Endothelial cell of umbilical vein (primary cell): ENCODE measurements around the gene SLC46A2. TPM values are rescaled to one million over a fixed set of nuclear protein-coding genes. Genes with fewer than 3 reads are reported as not detected.

ENCODE experiments used
- BruUV-seq: library from RNA; stranded (reverse); fragments of 400-500 nt; replicated peaks from 2 replicates; lab custom pipeline; 2021; lab: Mats Ljungman, UMichigan
- CTCF ChIA-PET: fragments of 300-600, 350-600 bp; sonication (Branson Sonifier 250); formaldehyde crosslinking; loops from one replicate; lab custom pipeline; 2021; ENCODE audit warnings: antibody characterized with exemption, inconsistent platforms; lab: Charles Lee
- POLR2A ChIA-PET: fragments of 300-600, 350-600 bp; sonication (Branson Sonifier 250); formaldehyde crosslinking; loops from one replicate; lab custom pipeline; 2021; ENCODE audit warnings: antibody characterized with exemption, inconsistent platforms; lab: Charles Lee
- DNase-seq: peaks from one replicate; pipeline ENCODE4 v3.0.0-alpha.2; 2011; ENCODE audit warnings: low read depth, low spot score
- FAIRE-seq: peaks from 2 replicates; lab custom pipeline; 2011; peaks lifted over from hg19 to GRCh38; lab: Jason Lieb, UNC
- H2AFZ ChIP-seq: 2 replicates; pipeline ENCODE4 v1.6.0; 2012; ENCODE audit warnings: low read depth, low read length, control low read depth, inconsistent platforms
- H3K27ac ChIP-seq: 2 replicates; pipeline ENCODE4 v1.5.1; 2011; ENCODE audit warnings: low read depth, mild to moderate bottlenecking, control low read depth, low read length, moderate library complexity; ENCODE audit not compliant: insufficient read depth
- H3K27me3 ChIP-seq, 2 experiments: 2 replicates each; pipeline versions ENCODE4 v1.6.0 to v1.6.1; 2011; ENCODE audit warnings: low read length in 2 of 2, mixed read lengths in 1 of 2; ENCODE audit not compliant: control insufficient read depth in 2 of 2, insufficient read depth in 2 of 2
- H3K36me3 ChIP-seq, 2 experiments: 2 replicates in 1 of 2; 3 replicates in 1 of 2; pipeline ENCODE4 v1.5.1; 2011; ENCODE audit warnings: low read length in 2 of 2, mild to moderate bottlenecking in 1 of 2, moderate library complexity in 1 of 2; ENCODE audit not compliant: control insufficient read depth in 2 of 2, insufficient read depth in 2 of 2; ENCODE audit errors: extremely low read depth in 1 of 2
- H3K4me1 ChIP-seq: 3 replicates; pipeline ENCODE4 v1.5.1; 2011; ENCODE audit warnings: mild to moderate bottlenecking, low read length; ENCODE audit not compliant: control insufficient read depth, insufficient read depth; ENCODE audit errors: extremely low read depth
- H3K4me2 ChIP-seq: 2 replicates; pipeline ENCODE4 v1.6.1; 2011; ENCODE audit warnings: low read length, control low read depth, mixed read lengths; ENCODE audit not compliant: insufficient read depth
- H3K4me3 ChIP-seq, 3 experiments: fragments of 200-600 bp in 1 of 3; sonication (generic), shearing (Covaris generic) in 1 of 3; replicated peaks in 1 of 3; 2 replicates each; pipeline ENCODE4 v1.5.1; 2011 to 2016; ENCODE audit warnings: control low read depth in 3 of 3, low read length in 3 of 3, mild to moderate bottlenecking in 2 of 3, inconsistent platforms in 1 of 3, low read depth in 1 of 3, moderate library complexity in 1 of 3; ENCODE audit not compliant: insufficient read depth in 1 of 3
- H3K79me2 ChIP-seq: 2 replicates; pipeline ENCODE4 v1.6.0; 2012; ENCODE audit warnings: low read length, inconsistent platforms; ENCODE audit not compliant: control insufficient read depth, insufficient read depth
- H3K9ac ChIP-seq: replicated peaks from 2 replicates; pipeline ENCODE3; 2011; ENCODE audit warnings: low read length, control low read depth; ENCODE audit not compliant: insufficient read depth; ENCODE audit errors: extremely low read depth
- H3K9me1 ChIP-seq: replicated peaks from 3 replicates; pipeline ENCODE4 v1.6.0; 2011; ENCODE audit warnings: mild to moderate bottlenecking, low read length; ENCODE audit not compliant: control insufficient read depth, insufficient read depth; ENCODE audit errors: extremely low read depth
- H3K9me3 ChIP-seq: replicated peaks from 2 replicates; pipeline ENCODE4 v1.5.1; 2012; ENCODE audit warnings: low read length, inconsistent platforms; ENCODE audit not compliant: control insufficient read depth, insufficient read depth
- H4K20me1 ChIP-seq: replicated peaks from 2 replicates; pipeline ENCODE3; 2011; ENCODE audit warnings: mild to moderate bottlenecking, low read length; ENCODE audit not compliant: control insufficient read depth, insufficient read depth; ENCODE audit errors: extremely low read depth
- EZH2 ChIP-seq: IDR thresholded peaks from 2 replicates; pipeline ENCODE4 v1.6.1; 2012; ENCODE audit warnings: borderline replicate concordance, low read depth, mild to moderate bottlenecking, moderate library complexity, low read length, inconsistent platforms; ENCODE audit not compliant: severe bottlenecking
- FOS ChIP-seq: IDR thresholded peaks from 2 replicates; pipeline ENCODE4 v1.6.1; 2011; ENCODE audit warnings: mild to moderate bottlenecking, low read length, moderate library complexity, borderline replicate concordance; ENCODE audit not compliant: insufficient read depth
- GATA2 ChIP-seq: IDR thresholded peaks from 2 replicates; pipeline ENCODE4 v1.7.0; 2011; ENCODE audit warnings: low read depth, mild to moderate bottlenecking, moderate library complexity, mixed read lengths, low read length; ENCODE audit not compliant: insufficient read length, insufficient read depth
- JUN ChIP-seq: IDR thresholded peaks from 2 replicates; pipeline ENCODE4 v1.6.1; 2011; ENCODE audit warnings: borderline replicate concordance, low read depth; ENCODE audit not compliant: insufficient read length, insufficient read depth
- MYC ChIP-seq: IDR thresholded peaks from one replicate; pipeline ENCODE4 v1.6.1; 2011; ENCODE audit warnings: mild to moderate bottlenecking, low read depth, low read length
- POLR2A ChIP-seq: IDR thresholded peaks from 2 replicates; pipeline ENCODE4 v1.6.1; 2012; ENCODE audit warnings: low read depth, mild to moderate bottlenecking, control low read depth, low read length
- POLR2AphosphoS5 ChIP-seq: IDR thresholded peaks from 2 replicates; pipeline ENCODE4 v1.6.1; 2012; ENCODE audit warnings: low read depth, mild to moderate bottlenecking, control low read depth, low read length, moderate library complexity; ENCODE audit not compliant: insufficient read depth
- dilution Hi-C: fragments of 300-500 bp; cut with MboI; formaldehyde crosslinking; loops from one replicate; pipeline ENCODE4 v1.15.0; 2019; ENCODE audit warnings: low sequenced_read_pairs; ENCODE audit not compliant: extremely low pct_ligation_motif_present
- intact Hi-C: fragments of 100-400 bp; cut with micrococcal nuclease; formaldehyde crosslinking; loops from one replicate; pipeline ENCODE4 v1.10.0; 2022
- polyA plus RNA-seq, 4 experiments: library from polyadenylated mRNA; depleted of rRNA in 3 of 4; stranded (reverse) in 3 of 4; unstranded in 1 of 4; fragments of >200 nt; gene quantifications; 2 replicates each; pipeline versions ENCODE4 v1.2.1 to v1.2.3, GENCODE V29; 2011 to 2012; ENCODE audit warnings: missing spikeins in 1 of 4
- total RNA-seq: library from RNA; stranded (reverse); gene quantifications from 2 replicates; pipeline ENCODE4 v1.2.3, GENCODE V29; 2021
- TF ChIP-seq, protein P1 (sequence below): IDR thresholded peaks from 2 replicates; pipeline ENCODE4 v1.6.1; 2011; ENCODE audit not compliant: insufficient read depth, insufficient read length
- TF ChIP-seq, protein P2 (sequence below), 2 donors: IDR thresholded peaks; 1 replicate in 1 of 2; 2 replicates in 1 of 2; pipeline ENCODE4 v1.5.1; 2011; ENCODE audit warnings: low read length in 2 of 2, mild to moderate bottlenecking in 2 of 2, moderate library complexity in 2 of 2, control low read depth in 1 of 2, inconsistent platforms in 1 of 2, low read depth in 1 of 2; ENCODE audit not compliant: insufficient read depth in 1 of 2; ENCODE audit errors: extremely low read depth in 1 of 2

The SLC46A2 gene
- total and polyA plus RNA-seq, 2 donors (not counting 3 experiments of a cell fraction or from before 2014, with no cell fraction given): not detected

- Histone ChIP-seq H3K4me3 (no peak overlapping the region), H3K79me2 (no peaks in the 10 kb centered on the region), H3K4me2 (no peak overlapping the region), H3K27me3 (no peaks in the 10 kb centered on the region), H3K36me3 (no peaks in the 10 kb centered on the region), H3K9me1 (no peaks in the 10 kb centered on the region), H3K27ac (no peak overlapping the region), H3K9ac (no peak overlapping the region), H3K4me1 (no peaks in the 10 kb centered on the region), H4K20me1 (no peaks in the 10 kb centered on the region), H2AFZ (no peak overlapping the region), H3K9me3 (no peaks in the 10 kb centered on the region)
- ChIA-PET CTCF (interaction anchor here (1.2 to 3.6 kb wide), 3 partner anchors 14 to 44 kb away, joined by 3 to 22 read pairs (median 6); no protein-coding TSS in a partner anchor), POLR2A (no interaction called here)
- dilution Hi-C loops (no loop called here), intact Hi-C loops (no loop called here)
- BruUV-seq: no TSS peak
- TF ChIP-seq, protein P1, sequence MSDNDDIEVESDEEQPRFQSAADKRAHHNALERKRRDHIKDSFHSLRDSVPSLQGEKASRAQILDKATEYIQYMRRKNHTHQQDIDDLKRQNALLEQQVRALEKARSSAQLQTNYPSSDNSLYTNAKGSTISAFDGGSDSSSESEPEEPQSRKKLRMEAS: no peak
- TF ChIP-seq, protein P2, sequence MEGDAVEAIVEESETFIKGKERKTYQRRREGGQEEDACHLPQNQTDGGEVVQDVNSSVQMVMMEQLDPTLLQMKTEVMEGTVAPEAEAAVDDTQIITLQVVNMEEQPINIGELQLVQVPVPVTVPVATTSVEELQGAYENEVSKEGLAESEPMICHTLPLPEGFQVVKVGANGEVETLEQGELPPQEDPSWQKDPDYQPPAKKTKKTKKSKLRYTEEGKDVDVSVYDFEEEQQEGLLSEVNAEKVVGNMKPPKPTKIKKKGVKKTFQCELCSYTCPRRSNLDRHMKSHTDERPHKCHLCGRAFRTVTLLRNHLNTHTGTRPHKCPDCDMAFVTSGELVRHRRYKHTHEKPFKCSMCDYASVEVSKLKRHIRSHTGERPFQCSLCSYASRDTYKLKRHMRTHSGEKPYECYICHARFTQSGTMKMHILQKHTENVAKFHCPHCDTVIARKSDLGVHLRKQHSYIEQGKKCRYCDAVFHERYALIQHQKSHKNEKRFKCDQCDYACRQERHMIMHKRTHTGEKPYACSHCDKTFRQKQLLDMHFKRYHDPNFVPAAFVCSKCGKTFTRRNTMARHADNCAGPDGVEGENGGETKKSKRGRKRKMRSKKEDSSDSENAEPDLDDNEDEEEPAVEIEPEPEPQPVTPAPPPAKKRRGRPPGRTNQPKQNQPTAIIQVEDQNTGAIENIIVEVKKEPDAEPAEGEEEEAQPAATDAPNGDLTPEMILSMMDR (IDR thresholded peaks at IDR 0.05; ENCODE audit: extremely low read depth in 1 of 2, insufficient read depth in 1 of 2, low read depth in 1 of 2, low read length in 2 of 2): no peak
- no peak for TF ChIP-seq FOS
- TF ChIP-seq POLR2A: no peak
- TF ChIP-seq JUN: no peak
- TF ChIP-seq POLR2AphosphoS5: no peak
- TF ChIP-seq MYC: no peak
- no peak for TF ChIP-seq EZH2
- no peak for TF ChIP-seq GATA2
- no peak for FAIRE-seq
- no peak for DNase-seq
Measured at GRCh38 chr9:112858625-112859147, 32.0 kb downstream of the SLC46A2 start.
